Keratinocyte (primary cell): Measurements from ENCODE around the gene VPS37C.

Source experiments
- EZH2 ChIP-seq: IDR thresholded peaks from one replicate; pipeline ENCODE4 v1.6.1; 2012; ENCODE audit warnings: inconsistent platforms, mild to moderate bottlenecking, low read length, moderate library complexity
- TF ChIP-seq, protein P1 (sequence below), 3 experiments: IDR thresholded peaks in 1 of 3; conservative IDR thresholded peaks in 1 of 3; optimal IDR thresholded peaks in 1 of 3; 2 replicates in 2 of 3; 3 replicates in 1 of 3; pipeline versions ENCODE3 to v1.5.1; 2011; ENCODE audit warnings: low read length in 3 of 3, mild to moderate bottlenecking in 3 of 3, moderate library complexity in 2 of 3, control low read depth in 1 of 3, inconsistent platforms in 1 of 3; ENCODE audit not compliant: insufficient read depth in 2 of 3; ENCODE audit errors: extremely low read depth in 1 of 3

DNA sequence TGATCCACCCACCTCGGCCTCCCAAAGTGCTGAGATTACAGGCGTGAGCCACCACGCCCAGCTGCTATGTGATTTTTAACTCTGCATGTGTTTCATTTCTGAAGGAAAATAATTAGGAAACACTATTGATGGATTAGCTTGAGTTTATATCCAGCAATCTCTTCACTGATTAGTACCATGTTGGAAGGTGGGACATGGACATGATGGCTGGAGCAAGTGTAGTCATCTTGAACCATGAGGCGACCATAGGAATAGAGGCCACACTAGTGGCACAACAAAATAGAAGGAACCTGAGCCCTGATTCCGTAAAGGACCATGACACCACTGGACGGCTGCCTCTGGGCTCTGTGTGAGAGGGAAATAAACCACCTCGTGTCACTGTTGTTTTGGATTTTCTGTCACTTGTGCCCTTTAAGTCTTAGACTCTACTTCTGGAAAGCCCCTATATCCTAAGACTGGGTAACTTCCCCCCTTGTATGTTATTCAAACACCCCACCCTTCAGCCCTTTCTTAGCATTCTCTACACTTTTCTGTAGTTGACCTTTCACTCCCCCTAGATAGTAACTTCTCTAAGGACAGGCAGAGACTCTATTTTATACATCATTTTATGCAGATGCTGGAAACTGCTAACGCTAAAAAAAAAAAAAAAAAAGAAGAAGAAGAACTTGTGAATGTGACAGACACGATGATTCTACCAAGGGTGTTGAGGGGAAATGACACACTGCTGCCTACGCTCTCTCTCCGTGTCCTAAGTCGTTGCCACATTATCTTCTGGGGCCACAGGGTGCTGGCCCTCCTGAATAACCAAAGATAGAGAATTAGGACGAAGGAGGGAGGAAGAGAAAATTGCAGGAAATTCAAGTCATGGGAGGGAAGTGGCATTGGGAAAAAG lies 2.7 kb upstream of the VPS37C start:
- TF ChIP-seq, protein P1, sequence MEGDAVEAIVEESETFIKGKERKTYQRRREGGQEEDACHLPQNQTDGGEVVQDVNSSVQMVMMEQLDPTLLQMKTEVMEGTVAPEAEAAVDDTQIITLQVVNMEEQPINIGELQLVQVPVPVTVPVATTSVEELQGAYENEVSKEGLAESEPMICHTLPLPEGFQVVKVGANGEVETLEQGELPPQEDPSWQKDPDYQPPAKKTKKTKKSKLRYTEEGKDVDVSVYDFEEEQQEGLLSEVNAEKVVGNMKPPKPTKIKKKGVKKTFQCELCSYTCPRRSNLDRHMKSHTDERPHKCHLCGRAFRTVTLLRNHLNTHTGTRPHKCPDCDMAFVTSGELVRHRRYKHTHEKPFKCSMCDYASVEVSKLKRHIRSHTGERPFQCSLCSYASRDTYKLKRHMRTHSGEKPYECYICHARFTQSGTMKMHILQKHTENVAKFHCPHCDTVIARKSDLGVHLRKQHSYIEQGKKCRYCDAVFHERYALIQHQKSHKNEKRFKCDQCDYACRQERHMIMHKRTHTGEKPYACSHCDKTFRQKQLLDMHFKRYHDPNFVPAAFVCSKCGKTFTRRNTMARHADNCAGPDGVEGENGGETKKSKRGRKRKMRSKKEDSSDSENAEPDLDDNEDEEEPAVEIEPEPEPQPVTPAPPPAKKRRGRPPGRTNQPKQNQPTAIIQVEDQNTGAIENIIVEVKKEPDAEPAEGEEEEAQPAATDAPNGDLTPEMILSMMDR (optimal IDR thresholded peaks at IDR 0.05 in 1 of 3, IDR thresholded peaks at IDR 0.05 in 1 of 3, conservative IDR thresholded peaks at IDR 0.05 in 1 of 3; ENCODE audit: extremely low read depth in 1 of 3, insufficient read depth in 2 of 3, low read length in 3 of 3), result no peak
- TF ChIP-seq EZH2, result no peak
